AG04449 (cell line): ENCODE measurements around the gene TMOD2.
A peak's percentile ranks its signal among the peaks of the same experiment; 100 is the strongest.

Source experiments
- CTCF ChIA-PET: fragments of 350-600 bp; formaldehyde crosslinking; extraction: SDS; loops from one replicate; lab custom pipeline; 2021; ENCODE audit warnings: antibody characterized with exemption; lab: Yijun Ruan, JAX
- POLR2A ChIA-PET: fragments of 400-600, 350-600 bp; formaldehyde crosslinking; extraction: SDS; loops from one replicate; lab custom pipeline; 2020; ENCODE audit warnings: antibody characterized with exemption, inconsistent platforms; lab: Yijun Ruan, JAX
- DNase-seq: peaks from one replicate; pipeline ENCODE4 v3.0.0-alpha.2; 2010; ENCODE audit warnings: low read depth, low spot score
- H3K4me3 ChIP-seq: 2 replicates; pipeline ENCODE4 v1.5.1; 2011; ENCODE audit warnings: low read depth, mild to moderate bottlenecking, control low read depth, low read length
- CTCF ChIP-seq: IDR thresholded peaks from one replicate; pipeline ENCODE4 v1.5.1; 2011; ENCODE audit warnings: mild to moderate bottlenecking, moderate library complexity, low read length, control low read depth, inconsistent platforms; ENCODE audit not compliant: insufficient read depth; ENCODE audit errors: missing control alignments

The TMOD2 gene

GRCh38 chr15:51828621-51829375, 77.4 kb downstream of the TMOD2 start:
- H3K4me3 ChIP-seq, result no peak overlapping the region
- ChIA-PET CTCF (interaction anchor here (1.0 to 2.7 kb wide), 3 partner anchors 12 to 52 kb away, joined by 3 to 9 read pairs (median 3); no protein-coding TSS in a partner anchor), POLR2A (interaction anchor here (0.8 to 1.5 kb wide), 2 partner anchors 10 to 15 kb away, joined by 3 to 4 read pairs; no protein-coding TSS in a partner anchor)
- TF ChIP-seq CTCF, result no peak
- no peak for DNase-seq

GRCh38 chr15:51829376-51830275, 78.2 kb downstream of the TMOD2 start, which contains the start of gene TMOD3:
TSS of gene TMOD3 (plus strand) at chr15:51829653. CDS start at chr15:51862885, 33,232 bp downstream.
- CTCF ChIA-PET, result interaction anchor here (0.9 to 2.7 kb wide), 5 partner anchors 11 to 398 kb away, joined by 3 to 9 read pairs (median 3); no protein-coding TSS in a partner anchor
- H3K4me3 ChIP-seq, result peak within 1 kb of the TSS; percentile 85
- peak; percentile 26 for DNase-seq
- POLR2A ChIA-PET, result interaction anchor here (0.5 to 1.5 kb wide), 3 partner anchors 9 to 105 kb away, joined by 3 to 5 read pairs (median 4); no protein-coding TSS in a partner anchor
- TF ChIP-seq CTCF, result no peak

- H3K4me3 ChIP-seq, result peak overlapping the region; percentile 85
- ChIA-PET POLR2A (interaction anchor here (1.5 kb wide), 1 partner anchor 13 kb away, joined by 4 read pairs; no protein-coding TSS in a partner anchor), CTCF (interaction anchor here (0.9 to 2.7 kb wide), 4 partner anchors 10 to 397 kb away, joined by 3 to 9 read pairs (median 4); no protein-coding TSS in a partner anchor)
- no peak for TF ChIP-seq CTCF
- DNase-seq, result no peak
Observed at GRCh38 chr15:51830276-51830806, 78.9 kb downstream of the TMOD2 start.

GRCh38 chr15:51833772-51834171, 82.4 kb downstream of the TMOD2 start:
- no peak for TF ChIP-seq CTCF
- ChIA-PET POLR2A (no interaction called here), CTCF (interaction anchor here (1.6 kb wide), 1 partner anchor 9 kb away, joined by 3 read pairs; no protein-coding TSS in a partner anchor)
- no peak overlapping the region for H3K4me3 ChIP-seq
- no peak for DNase-seq

GRCh38 chr15:51837792-51838251, 86.4 kb downstream of the TMOD2 start:
- no peak for DNase-seq
- POLR2A ChIA-PET, result interaction anchor here (1.0 kb wide), 1 partner anchor 9 kb away, joined by 3 read pairs; the partner anchor contains the start of gene TMOD3
- no peak for TF ChIP-seq CTCF
- no peak overlapping the region for H3K4me3 ChIP-seq
- CTCF ChIA-PET, result interaction anchor here (1.2 kb wide), 1 partner anchor 61 kb away, joined by 5 read pairs; no protein-coding TSS in a partner anchor
